GM19467 (cell line): ENCODE data around the gene RETREG1.
A peak's percentile ranks its signal among the peaks of the same experiment; 100 is the strongest.
"Not testable (repeated sequence)": the region's sequence is repeated elsewhere in the genome, so short reads cannot be mapped to it uniquely, and the experiment has no call there.

Experiments used
- ATAC-seq: cut with Tn5 transposase; IDR thresholded peaks from one replicate; pipeline ENCODE4 v1.9.1; 2021; ENCODE audit warnings: mild to moderate bottlenecking, moderate library complexity; ENCODE audit not compliant: unreplicated experiment

RETREG1 gene

GRCh38 chr5:16558984-16559629, 57.7 kb downstream of the RETREG1 start:
- ATAC-seq = no peak

GRCh38 chr5:16557477-16557876, 59.3 kb downstream of the RETREG1 start:
- ATAC-seq = no peak

- no peak for ATAC-seq
These were observed 62.7 kb downstream of the RETREG1 start for GRCh38 chr5:16554110-16554509.

- peak; percentile 78 for ATAC-seq
These were observed 64.0 kb downstream of the RETREG1 start for GRCh38 chr5:16552666-16553343.

GRCh38 chr5:16551628-16552027, 65.2 kb downstream of the RETREG1 start:
- ATAC-seq = no peak

GRCh38 chr5:16550316-16550952, 66.4 kb downstream of the RETREG1 start:
- ATAC-seq = peak; percentile 53

- no peak for ATAC-seq
These were observed 67.1 kb downstream of the RETREG1 start for GRCh38 chr5:16549491-16550206.

- ATAC-seq = no peak
These were observed 68.0 kb downstream of the RETREG1 start for GRCh38 chr5:16548812-16549211.

- no peak for ATAC-seq
These were observed 68.7 kb downstream of the RETREG1 start for GRCh38 chr5:16548115-16548514.

- no peak for ATAC-seq
These were observed 69.5 kb downstream of the RETREG1 start for GRCh38 chr5:16547200-16547842.

GRCh38 chr5:16546732-16547131, 70.1 kb downstream of the RETREG1 start:
- no peak for ATAC-seq

GRCh38 chr5:16544607-16545374, 72.0 kb downstream of the RETREG1 start:
- ATAC-seq = no peak

GRCh38 chr5:16543206-16543605, 73.6 kb downstream of the RETREG1 start:
- ATAC-seq = not testable (repeated sequence)

- no peak for ATAC-seq
These were observed 74.6 kb downstream of the RETREG1 start for GRCh38 chr5:16542236-16542635.

GRCh38 chr5:16541592-16541991, 75.2 kb downstream of the RETREG1 start:
- not testable (repeated sequence) for ATAC-seq

GRCh38 chr5:16540421-16540820, 76.4 kb downstream of the RETREG1 start:
- ATAC-seq = no peak

- ATAC-seq = no peak
These were observed 77.6 kb downstream of the RETREG1 start for GRCh38 chr5:16539169-16539666.

GRCh38 chr5:16538006-16538405, 78.8 kb downstream of the RETREG1 start:
- ATAC-seq = no peak

- no peak for ATAC-seq
These were observed 80.0 kb downstream of the RETREG1 start for GRCh38 chr5:16536818-16537217.

GRCh38 chr5:16536246-16536645, 80.6 kb downstream of the RETREG1 start:
- no peak for ATAC-seq
